Cardiac fibroblast (primary cell): Measurements from ENCODE around the gene RO60.

ENCODE experiments used
- DNase-seq, 2 donors: peaks; one replicate each; pipeline versions ENCODE4 v3.0.0 to v3.0.0-alpha.2; 2010; ENCODE audit warnings: low read depth in 2 of 2
- H3K4me3 ChIP-seq, 2 donors: replicated peaks in 1 of 2; 1 replicate in 1 of 2; 2 replicates in 1 of 2; pipeline ENCODE4 v1.5.1; 2011; ENCODE audit warnings: low read depth in 2 of 2, low read length in 2 of 2, mild to moderate bottlenecking in 2 of 2, moderate library complexity in 1 of 2
- CTCF ChIP-seq: IDR thresholded peaks from one replicate; pipeline ENCODE4 v1.5.1; 2011; ENCODE audit warnings: low read depth, mild to moderate bottlenecking, low read length, inconsistent platforms

RO60 gene

GRCh38 chr1:193070386-193070753 lies 11.0 kb downstream of the RO60 start:
- H3K4me3 ChIP-seq, result no peak overlapping the region
- peak in 1 of 2 donors; percentile 8 for DNase-seq
- no peak for TF ChIP-seq CTCF

- no peak overlapping the region for H3K4me3 ChIP-seq
- no peak for DNase-seq
- no peak for TF ChIP-seq CTCF
Observed at GRCh38 chr1:193070942-193071341, 11.5 kb downstream of the RO60 start.

- no peak for DNase-seq
- TF ChIP-seq CTCF, result no peak
- no peak overlapping the region for H3K4me3 ChIP-seq
Observed at GRCh38 chr1:193077991-193078390, 18.6 kb downstream of the RO60 start.

- no peak for DNase-seq
- no peak overlapping the region for H3K4me3 ChIP-seq
Observed at GRCh38 chr1:193079187-193079586, 19.8 kb downstream of the RO60 start.

GRCh38 chr1:193083365-193084088 lies 24.1 kb downstream of the RO60 start:
- no peak for DNase-seq
- H3K4me3 ChIP-seq, result no peak overlapping the region
- no peak for TF ChIP-seq CTCF

More at GRCh38 chr1:193079187-193079586, 19.8 kb downstream of the RO60 start:
- no peak for TF ChIP-seq CTCF

GRCh38 chr1:193085263-193085662 lies 25.9 kb downstream of the RO60 start:
- TF ChIP-seq CTCF, result no peak
- no peak overlapping the region for H3K4me3 ChIP-seq
- DNase-seq, result no peak

GRCh38 chr1:193086342-193086741 lies 26.9 kb downstream of the RO60 start:
- no peak overlapping the region for H3K4me3 ChIP-seq
- no peak for DNase-seq
- TF ChIP-seq CTCF, result no peak
